DMS 273 (cell line): ENCODE data around the gene ACTR1B.
"Not testable (repeated sequence)": the region's sequence is repeated elsewhere in the genome, so short reads cannot be mapped to it uniquely, and the experiment has no call there.

Source experiments
- DNase-seq: peaks from one replicate; lab custom pipeline; 2025; ENCODE audit not compliant: unreplicated experiment; lab: John Stamatoyannopoulos, UW

The ACTR1B gene

DNA sequence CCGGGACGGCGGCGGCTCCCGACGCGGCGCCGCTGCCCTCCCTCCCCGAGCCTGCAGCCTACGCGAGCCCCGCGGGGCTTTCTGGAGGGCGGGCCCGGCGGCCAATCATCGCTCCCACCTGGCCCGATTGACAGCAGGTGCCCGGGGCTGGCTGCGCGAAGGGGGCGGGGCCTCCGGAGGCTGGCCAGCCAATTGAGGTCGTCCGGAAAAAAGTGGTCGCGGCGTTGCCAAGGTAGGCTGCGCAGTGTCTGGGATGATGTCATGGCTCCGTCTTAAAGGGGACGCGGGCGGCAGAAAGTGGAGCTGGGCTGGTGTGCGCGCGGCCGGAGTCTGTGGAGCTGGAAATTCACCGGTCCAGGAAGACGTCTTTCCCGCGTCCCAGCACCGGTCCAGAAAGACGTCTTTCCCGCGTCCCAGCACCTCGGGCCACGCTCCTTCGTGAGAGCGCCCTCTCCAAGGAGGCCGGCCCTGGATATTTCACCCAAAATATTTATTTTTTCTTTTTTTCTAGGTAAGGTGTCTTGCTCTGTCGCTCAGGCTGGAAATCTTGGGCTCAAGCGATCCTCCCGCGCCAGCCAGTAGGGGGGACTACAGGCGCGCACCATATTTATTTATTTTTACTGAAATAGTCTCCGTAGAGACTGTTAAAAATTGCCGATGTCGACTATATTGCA, at the start of gene ACTR1B:
Gene ACTR1B (minus strand): TSS at position 83 of the 674 bp plus-strand sequence. CDS start 154 bp downstream, outside the sequence.
- peak; percentile 99 for DNase-seq

DNA sequence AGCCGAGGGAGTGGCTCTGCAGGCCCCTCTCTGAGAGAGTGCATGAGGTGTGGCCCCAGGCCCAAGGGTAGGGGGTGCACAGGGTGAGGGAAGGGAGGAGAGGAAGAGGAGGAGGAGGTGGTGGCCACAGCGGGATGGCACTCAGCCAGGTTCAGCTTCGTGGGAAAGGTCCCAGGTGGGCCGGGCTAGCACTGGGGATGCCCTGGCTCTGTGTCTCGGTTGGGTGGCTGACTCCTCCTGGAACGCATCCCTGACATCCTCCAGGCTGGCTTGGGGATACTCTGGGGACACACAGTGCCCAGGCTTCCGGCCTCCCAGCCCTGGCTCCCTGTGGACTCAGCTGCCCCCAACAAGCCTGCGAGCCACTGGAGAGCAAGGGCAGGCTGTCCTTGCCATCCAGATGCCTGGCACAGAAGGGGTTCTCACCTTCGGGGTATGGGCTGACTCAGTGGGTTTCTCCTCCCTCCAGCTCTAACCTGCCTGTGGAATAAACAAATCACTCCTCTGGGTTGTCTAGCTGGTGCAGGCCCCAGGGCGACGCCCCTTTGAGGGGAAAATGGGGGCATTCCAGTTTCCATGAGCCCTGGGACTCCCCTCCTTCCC, 49.0 kb upstream of the ACTR1B start:
- no peak for DNase-seq

DNA sequence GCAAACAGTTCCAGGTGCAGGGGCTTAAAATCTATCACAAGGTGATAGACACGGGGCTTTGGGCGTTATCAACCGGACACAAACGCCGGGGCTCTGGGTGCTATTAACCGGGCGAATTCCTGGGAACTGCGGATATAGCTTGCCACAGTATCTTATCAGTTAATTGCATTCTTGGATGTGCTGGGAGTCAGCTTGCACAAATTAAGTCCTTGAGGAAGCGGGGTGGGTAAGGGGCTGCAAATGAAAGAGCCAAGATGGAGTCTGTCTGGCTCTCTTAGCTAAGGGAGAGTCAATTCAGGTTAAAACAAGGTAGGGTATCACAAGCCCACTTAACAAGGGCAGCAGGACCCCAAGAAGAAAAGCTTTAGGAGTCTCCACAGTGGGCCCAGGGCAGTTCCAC, 48.3 kb upstream of the ACTR1B start:
- not testable (repeated sequence) for DNase-seq

DNA sequence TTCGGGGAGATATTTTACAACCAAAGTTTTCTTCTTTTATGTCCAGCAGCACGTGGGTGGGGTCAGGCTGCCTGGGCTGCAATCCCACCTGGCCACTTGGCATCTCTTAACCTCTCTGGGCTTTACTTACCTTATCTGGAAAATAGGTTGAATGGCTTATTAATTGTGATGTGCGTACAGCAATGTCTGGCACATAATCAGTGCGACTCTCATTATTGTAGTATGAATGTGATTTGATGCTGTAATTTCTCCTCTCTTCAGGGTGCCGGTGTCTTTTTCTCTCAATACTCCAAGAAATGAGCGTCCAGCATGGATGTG, 47.5 kb upstream of the ACTR1B start:
- DNase-seq = no peak

DNA sequence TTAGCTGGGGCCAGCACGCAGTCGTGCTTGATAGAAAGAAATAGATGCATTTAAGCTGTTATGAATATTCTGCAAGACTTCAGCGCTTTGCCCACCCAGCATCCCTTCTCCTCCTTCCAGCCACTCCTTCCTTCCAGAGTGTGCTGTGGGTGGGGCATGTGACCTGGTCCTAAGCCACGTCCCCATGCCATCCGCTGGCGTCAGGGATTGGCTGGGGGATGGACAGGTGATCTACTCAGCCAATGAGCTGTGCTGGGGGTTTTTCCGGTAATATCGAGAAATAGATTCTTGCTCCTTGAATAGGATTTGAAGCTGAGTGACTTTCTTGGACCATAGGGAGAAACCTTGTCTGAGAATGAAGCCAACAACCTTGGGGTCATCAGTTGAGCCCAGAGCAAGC, 44.8 kb upstream of the ACTR1B start:
- no peak for DNase-seq

DNA sequence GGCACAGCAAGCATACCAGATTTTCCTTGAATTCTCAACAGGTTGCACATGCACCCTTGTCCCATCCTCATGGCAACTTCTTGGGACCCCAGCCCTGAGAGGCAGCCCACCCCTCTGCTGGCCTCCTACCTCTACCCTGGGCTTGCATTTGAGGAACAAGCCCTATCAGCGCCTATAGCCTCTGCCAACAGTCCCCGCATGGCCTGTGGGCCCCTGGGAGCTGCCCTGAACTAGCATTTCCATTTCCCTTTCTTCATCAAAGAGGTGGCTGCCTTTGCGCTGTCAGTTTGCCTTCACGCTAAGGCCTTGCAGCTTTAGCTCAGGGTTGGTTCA, 44.2 kb upstream of the ACTR1B start:
- no peak for DNase-seq

DNA sequence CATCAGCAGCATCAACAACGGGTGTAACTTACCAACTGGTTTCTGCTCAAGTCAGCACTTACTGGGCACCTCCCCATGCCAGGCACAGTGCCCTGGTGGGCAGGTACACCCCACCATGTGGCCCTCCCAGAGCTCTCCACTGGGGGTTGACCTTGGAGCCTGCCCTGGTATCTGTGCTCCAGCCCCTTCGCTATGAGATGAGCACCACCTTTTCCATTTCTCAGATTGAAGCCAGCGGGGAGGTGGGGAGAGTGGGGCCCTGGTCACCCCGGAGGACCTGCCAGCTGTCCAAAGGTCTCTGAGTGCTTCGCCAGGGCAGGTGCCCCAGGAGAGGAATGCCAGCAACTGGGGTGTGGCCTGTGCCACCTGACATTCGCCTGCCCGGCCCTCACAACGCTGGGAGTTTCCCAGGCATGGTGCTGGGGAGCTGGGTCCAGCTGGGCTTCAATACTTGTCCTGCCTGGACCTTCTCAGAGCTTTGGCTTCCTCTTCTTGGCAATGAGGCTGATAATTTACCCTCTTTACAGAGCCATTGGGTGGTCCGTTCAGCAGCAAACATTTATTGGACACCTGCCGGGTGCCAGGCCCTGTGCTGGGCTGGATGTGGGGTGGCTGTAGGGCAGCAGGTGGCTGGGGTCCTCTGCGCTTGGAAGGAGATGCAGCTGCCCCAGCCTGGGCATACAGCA, 43.7 kb upstream of the ACTR1B start:
- no peak for DNase-seq

DNA sequence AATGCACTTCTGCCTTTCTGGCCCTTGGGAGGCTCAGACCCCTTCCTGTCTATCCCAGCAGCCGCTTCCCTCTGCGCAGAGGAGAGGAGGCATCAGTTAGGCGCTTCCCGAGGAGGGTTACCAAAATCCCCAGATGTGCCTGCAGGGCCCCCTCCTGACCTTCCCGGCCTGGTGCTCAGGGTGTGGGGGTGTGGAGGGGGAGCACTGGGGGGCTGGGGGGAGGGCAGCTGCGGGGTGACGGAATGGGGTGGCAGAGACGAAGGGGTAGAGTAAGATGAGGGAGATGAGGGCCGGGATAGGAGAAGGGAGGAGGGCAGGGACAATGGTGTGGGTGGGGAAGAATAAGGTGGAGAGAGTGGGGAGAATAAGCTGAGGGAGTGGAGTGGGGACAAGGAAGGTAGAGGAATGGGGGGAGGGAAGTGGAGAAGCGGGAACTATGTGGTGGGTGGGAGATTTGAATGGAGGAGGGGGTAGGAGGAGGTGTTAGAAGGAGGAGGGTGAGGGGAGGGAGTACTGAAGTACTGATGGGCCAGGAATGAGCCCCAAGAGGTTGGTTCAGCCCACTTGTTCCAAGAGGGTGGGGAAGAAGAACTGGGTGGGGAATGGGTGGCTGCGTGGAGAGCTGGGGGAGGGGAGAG, 43.0 kb upstream of the ACTR1B start:
- DNase-seq = no peak

DNA sequence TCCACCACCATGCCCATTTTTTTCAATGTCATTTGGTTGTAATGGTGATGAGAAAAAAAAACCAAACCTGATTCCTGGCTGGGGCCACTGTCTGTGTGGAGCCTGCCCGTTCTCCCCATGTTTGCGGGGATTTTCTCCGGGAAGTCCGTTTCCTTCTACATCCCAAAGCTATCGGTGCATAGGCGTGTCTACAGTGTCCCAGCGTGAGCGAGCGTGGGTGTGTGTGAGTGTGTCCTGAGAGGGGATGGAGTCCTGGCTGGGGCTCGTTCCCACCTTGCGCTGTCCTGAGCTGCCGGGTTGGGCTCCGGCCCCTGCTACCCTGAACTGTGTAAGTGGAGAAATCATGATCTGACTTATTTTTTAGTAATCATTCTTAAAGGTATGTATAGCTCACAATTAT, 42.3 kb upstream of the ACTR1B start:
- no peak for DNase-seq

DNA sequence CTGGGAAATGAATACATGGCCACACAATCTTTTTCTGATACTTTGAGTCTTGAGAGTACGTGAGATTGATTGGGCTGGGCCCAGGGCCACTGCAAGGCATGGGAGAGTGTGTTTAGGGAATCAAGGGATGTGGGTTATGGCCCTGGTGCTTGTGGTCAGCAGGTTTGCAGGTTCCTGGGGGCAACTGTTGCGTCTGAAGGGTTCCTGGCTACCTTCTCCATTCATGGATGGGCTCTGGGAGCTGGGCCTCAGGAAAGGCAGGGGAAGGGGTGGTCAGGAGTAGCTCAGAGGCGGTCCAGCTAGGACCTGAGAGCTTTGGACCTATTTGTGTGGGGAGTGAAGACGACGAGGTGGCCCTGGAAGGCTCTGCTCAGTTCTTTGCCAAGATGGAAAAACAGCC, 41.1 kb upstream of the ACTR1B start:
- no peak for DNase-seq

DNA sequence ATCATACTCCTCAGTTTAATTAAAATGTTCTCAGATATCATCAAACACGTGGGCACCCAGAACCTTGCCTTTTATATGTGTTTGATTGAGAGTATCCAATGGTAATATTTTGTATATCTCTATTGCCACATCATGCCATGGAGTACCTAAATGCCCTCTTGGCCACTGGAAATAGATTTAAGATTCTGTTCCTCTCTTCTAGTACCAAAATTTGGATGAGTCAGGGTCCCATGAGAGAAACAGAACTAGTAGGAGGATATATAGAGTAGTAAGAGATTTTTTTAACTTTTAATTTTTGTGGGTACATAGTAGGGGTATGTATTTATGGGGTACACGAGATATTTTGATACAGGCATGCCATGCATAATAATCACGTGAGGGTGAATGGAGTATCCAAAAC, 39.9 kb upstream of the ACTR1B start:
- no peak for DNase-seq

DNA sequence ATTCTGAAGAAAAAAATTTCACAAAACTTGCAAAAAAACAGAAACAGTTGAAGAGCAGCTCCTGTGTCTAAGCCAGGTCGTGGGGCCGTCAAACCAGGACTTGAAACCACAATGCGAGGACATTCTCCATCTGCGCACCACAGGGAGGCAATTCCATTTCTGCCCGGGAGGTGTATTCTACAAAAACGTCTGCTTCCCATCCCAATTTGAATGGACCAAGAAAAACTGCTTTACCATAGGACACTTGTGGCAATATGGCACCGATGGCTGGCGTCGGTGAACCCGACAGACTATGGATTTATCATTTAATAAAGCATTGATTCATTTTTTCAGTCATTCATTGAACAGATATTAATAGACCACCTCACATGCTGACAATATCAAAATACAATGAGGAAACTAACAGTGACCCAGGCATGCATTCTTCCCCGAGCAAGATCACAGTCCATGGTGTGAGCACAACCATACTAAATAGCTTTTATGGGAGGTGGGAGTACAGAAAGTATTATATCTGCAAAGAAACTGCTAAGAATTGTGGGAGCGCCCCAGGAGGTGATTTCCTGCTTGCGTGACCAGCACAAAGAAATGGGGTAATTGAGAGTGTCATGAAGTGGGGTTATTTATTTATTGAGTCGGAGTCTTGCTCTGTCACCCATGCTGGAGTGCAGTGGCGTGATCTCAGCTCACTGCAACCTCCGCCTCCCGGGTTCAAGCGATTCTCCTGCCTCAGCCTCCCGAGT, 39.1 kb upstream of the ACTR1B start:
- no peak for DNase-seq

DNA sequence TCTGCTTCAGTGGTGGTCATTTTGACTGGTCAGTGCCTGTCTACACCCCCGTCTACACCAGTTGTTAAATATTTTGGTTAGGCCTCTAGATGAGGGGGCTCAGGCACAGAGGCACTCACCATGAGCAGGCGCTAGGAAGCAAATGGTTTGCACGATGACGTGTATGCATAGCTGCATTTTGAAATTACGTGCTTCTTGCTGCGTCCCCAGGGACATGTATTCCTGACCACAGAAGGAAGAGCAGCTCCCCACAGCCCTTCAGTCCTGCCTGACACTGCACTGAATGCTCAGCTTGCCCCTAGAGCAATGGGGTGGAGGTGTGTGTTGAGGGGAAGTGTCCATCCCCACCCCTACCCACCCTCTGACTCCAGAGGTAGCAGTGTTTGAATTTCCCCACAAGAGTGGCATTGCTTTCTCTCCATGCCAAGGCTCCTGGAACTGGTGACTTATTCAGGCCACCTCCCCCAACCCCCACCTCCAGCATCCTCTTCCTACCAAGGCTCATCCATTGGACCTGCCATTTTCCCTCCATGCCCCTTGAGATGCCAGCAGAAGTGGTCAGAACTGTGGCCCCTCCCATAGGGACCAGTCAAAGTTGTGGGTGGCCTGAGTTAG, 38.1 kb upstream of the ACTR1B start:
- no peak for DNase-seq

DNA sequence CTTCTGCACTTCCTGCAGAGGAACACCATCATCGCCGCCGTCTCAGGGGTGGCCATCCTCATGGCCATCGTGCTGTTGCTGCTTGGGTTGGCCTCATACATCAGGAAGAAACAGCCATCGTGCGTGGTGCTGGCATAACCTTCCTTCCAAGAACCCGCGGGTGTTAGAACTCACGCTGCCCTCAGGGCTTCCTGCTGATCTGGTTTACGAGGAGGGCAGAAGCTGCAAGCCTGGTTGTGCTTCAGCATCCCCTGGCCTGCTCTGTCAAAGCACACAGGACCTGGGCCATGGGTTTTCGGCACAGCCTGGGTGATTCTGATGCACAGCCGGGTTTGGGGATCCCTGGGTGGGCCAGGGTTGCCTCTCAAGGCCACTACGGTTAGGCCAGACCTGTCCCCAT, 37.3 kb upstream of the ACTR1B start:
- no peak for DNase-seq

DNA sequence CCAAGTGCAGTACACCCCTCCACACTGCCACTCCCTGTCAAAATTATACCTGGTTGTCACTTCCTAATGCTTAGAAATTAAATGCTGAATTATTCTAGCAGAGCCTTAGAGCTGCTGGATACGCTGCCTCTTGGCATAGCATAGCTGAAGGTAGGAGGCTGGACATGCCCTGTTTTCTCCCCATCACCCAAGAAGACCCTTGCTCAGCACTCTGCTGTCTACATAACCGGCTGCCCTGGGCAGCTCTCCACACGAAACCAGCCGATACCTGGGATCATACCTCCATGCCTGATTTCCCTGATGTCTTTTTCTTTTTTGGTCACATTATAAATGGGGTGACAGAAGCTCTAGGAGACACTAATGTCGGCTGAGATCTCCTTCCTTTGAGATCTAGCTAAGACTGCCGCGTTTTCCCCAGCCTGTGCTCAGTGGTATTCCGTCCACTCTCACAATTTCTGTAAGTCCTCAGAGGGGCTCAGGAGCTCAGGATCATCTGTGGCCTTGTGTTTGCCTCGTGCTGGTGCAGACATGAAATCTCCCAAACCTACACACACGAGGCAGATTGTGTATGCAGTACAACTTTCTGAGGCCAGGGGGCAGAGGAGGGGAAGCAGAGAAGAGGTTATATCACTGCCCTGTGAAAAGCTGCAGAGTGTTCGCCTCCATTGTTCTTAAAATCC, 36.1 kb upstream of the ACTR1B start:
- peak; percentile 82 for DNase-seq

DNA sequence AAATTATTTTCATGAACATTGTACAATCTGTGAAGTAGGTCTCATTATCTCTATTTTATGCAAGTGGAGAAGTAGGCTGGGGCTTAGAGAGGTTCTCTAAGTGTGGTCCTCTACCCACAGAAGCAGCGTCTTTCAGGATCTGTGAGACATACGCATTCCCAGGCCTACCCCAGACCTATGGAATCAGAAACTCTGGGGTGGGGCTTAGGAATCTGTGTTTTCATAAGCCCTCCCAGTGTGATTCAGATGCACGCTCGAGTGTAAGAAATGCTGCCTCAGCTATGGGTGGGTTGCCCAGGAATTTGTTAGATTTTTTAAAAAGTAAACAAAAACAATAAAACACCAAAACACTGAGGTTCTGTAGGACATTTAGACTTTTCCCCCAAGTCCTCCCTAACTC, 34.7 kb upstream of the ACTR1B start:
- DNase-seq = no peak

DNA sequence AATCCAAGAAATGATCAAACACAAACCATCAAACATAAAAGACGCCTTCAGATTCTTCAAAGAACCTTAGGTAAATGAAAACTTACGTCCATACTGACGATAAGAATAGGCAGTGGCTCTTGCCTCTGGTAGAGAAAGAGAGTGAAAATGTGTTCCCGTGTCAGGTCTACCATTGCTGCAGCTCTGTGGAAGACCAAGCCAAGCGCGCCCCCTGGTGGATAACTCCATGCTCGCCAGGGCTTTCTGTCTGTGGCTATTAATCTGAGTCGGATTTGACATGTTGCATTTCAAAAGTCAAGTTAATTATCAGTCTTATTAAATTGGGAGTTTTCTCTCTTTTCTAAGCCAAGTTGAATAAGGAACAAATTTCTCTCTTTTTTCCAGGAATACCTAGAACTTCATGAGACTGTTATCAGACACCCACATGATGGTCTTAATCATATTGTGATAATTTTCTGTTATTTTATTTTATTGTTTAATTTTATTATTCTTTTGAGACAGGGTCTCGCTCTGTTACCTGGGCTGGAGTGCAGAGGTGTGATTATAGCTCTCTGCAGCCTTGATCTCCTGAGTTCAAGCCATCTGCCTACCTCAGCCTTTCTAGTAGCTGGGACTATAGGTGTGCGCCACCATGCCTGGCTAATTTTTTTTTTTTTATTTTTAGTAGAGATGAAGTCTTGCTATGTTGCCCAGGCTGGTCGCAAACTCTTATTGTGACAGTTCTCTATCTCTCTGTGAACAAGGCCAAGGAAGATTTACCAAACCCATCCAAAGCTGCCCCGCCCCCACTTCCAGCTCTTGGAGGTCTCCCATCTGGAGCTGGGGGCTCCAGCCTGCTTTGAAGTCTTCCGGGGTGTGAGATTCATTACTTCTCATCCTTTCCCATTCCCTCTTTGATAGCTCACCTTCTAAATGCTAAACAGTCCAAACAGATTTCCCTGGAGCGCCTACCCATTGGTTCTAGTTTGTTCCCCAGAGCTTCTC, 33.7 kb upstream of the ACTR1B start:
- peak; percentile 90 for DNase-seq

DNA sequence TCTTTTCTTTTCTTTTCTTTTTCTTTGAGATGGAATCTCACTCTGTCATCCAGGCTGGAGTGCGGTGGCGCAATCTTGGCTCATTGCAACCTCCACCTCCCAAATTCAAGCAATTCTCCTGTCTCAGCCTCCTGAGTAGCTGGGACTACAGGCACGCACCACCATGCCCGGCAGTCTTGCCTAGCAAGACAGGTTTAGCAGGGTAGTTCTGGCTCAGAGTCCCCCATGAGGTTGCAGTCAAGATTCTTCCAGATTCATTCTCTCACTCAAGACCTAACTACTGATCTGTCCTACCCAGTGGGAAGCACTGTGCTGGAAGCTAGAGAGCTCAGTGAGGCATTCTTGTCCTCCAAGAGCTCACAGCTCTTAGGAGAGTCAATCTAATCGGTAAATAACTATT, 31.9 kb upstream of the ACTR1B start:
- no peak for DNase-seq

DNA sequence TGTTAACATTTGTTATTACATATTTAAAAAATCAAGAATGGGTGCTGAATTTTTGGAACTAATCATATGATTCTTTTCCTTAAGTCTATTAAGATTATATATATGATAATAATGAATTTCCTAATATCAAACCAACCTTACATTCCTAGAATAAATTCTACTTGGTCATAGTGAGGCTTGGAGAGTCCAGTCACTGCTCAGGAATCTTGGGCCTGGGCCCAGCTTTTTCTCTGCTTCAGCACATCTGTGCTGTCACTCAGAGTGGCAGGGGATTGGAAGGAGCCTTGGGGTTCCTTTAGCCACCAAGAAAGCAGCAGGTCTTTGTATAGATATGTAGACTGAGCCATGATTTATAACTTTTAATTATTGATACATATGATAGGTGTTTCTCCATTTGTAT, 29.6 kb upstream of the ACTR1B start:
- no peak for DNase-seq
